Thyroid gland (tissue), 4 donors: ENCODE measurements around the gene ADAMTS14. TPM values are rescaled to one million over a fixed set of nuclear protein-coding genes. Genes with fewer than 3 reads are reported as not detected.

Experiments
- DNase-seq, 2 donors: peaks; one replicate each; pipeline ENCODE4 v3.0.0-alpha.2; 2019
- H3K27ac ChIP-seq, 3 donors: fragments of 200-600 bp; sonication (generic); 1 replicate in 2 of 3; 2 replicates in 1 of 3; pipeline ENCODE4 v1.5.1; 2016 to 2019; ENCODE audit warnings: mild to moderate bottlenecking in 1 of 3, moderate library complexity in 1 of 3
- H3K27me3 ChIP-seq: fragments of 200-600 bp; sonication (generic); one replicate; pipeline ENCODE4 v1.5.1; 2019
- H3K36me3 ChIP-seq, 2 donors: fragments of 200-600 bp; sonication (generic); one replicate each; pipeline ENCODE4 v1.5.1; 2016 to 2019
- H3K4me1 ChIP-seq, 2 donors: fragments of 200-600 bp; sonication (generic); one replicate each; pipeline ENCODE4 v1.5.1; 2017 to 2019
- H3K4me3 ChIP-seq, 3 donors: fragments of 200-600 bp; sonication (generic); replicated peaks in 1 of 3; 1 replicate in 2 of 3; 2 replicates in 1 of 3; pipeline ENCODE4 v1.5.1; 2016; ENCODE audit warnings: mild to moderate bottlenecking in 1 of 3
- H3K9me3 ChIP-seq: fragments of 200-600 bp; sonication (generic); one replicate; pipeline ENCODE4 v1.5.1; 2017
- POLR2A ChIP-seq, 2 donors: fragments of 450-650 bp; IDR thresholded peaks; one replicate each; pipeline ENCODE4 v1.6.1; 2017; ENCODE audit warnings: antibody characterized with exemption in 2 of 2, mild to moderate bottlenecking in 2 of 2, moderate library complexity in 1 of 2
- WGBS, 2 donors: methylation state at CpG; one replicate each; pipeline ENCODE4 v1.1.5; 2017; 5-methylcytosine and 5-hydroxymethylcytosine counted together
- intact Hi-C: fragments of 100-400 bp; cut with DNase I; formaldehyde crosslinking; loops from one replicate; pipeline ENCODE4 v1.15.1; 2023
- total RNA-seq, 4 donors: library from RNA; depleted of rRNA; stranded (reverse); fragments of >200 nt; gene quantifications; one replicate each; pipeline ENCODE4 v1.2.3, GENCODE V29; 2016
- TF ChIP-seq, protein P1 (sequence below), 6 experiments: fragments of 200-600 bp in 3 of 6; fragments of 450-650 bp in 3 of 6; sonication (generic) in 3 of 6; IDR thresholded peaks; one replicate each; pipeline ENCODE4 v1.5.1; 2016 to 2019; ENCODE audit warnings: antibody characterized with exemption in 6 of 6, mild to moderate bottlenecking in 2 of 6, inconsistent platforms in 1 of 6, moderate library complexity in 1 of 6

Gene ADAMTS14, protein sequence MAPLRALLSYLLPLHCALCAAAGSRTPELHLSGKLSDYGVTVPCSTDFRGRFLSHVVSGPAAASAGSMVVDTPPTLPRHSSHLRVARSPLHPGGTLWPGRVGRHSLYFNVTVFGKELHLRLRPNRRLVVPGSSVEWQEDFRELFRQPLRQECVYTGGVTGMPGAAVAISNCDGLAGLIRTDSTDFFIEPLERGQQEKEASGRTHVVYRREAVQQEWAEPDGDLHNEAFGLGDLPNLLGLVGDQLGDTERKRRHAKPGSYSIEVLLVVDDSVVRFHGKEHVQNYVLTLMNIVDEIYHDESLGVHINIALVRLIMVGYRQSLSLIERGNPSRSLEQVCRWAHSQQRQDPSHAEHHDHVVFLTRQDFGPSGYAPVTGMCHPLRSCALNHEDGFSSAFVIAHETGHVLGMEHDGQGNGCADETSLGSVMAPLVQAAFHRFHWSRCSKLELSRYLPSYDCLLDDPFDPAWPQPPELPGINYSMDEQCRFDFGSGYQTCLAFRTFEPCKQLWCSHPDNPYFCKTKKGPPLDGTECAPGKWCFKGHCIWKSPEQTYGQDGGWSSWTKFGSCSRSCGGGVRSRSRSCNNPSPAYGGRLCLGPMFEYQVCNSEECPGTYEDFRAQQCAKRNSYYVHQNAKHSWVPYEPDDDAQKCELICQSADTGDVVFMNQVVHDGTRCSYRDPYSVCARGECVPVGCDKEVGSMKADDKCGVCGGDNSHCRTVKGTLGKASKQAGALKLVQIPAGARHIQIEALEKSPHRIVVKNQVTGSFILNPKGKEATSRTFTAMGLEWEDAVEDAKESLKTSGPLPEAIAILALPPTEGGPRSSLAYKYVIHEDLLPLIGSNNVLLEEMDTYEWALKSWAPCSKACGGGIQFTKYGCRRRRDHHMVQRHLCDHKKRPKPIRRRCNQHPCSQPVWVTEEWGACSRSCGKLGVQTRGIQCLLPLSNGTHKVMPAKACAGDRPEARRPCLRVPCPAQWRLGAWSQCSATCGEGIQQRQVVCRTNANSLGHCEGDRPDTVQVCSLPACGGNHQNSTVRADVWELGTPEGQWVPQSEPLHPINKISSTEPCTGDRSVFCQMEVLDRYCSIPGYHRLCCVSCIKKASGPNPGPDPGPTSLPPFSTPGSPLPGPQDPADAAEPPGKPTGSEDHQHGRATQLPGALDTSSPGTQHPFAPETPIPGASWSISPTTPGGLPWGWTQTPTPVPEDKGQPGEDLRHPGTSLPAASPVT
- total RNA-seq: not detected

DNA sequence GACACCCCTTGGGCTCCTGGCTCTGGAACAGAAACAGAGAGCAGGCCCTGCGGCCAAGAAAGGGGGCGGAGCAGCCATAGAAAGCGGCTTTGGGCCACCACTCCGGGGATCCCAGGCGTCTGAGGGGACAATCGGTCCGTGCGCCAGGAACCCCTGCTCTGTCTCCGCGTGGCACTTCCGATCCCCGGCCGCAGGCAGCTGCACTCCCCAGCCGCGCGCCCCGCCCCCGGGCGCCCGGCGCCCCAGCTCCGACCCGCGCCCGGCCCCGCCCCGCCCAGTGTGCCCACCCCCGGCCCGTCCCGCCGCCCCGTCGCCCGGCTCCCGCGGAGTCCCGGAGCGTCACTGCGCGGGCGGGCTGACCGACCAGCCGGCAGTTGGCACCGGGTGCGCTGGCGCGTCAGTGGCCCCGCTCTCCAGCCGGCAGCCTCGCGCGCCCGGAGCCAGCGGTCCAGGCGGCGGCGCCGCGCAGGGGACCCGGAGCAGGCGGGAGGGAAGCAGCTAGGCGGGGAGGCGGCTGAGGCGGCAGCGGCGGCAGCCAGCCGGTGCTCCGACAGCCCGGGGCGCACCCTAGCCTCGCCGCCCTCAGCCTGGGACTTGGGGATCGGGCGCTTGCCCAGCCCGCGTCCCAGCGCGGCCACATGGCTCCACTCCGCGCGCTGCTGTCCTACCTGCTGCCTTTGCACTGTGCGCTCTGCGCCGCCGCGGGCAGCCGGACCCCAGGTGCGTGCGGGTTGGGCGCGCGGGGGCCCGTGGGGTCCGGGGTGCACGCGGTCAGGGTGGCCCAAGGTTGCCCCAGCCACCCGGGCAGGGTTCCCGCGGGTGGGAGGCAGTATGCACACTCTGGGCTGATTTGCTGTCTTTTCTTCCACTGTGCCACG, at the start of gene ADAMTS14:
Gene ADAMTS14 (plus strand): TSS at position 342 of the 878 bp plus-strand sequence. CDS start 297 bp downstream, at position 639.
- Histone ChIP-seq H3K27me3 (no peaks in the 10 kb centered on the region), H3K4me1 (peaks cover 0 to 5% of the 10 kb centered on the region in 2 donors), H3K9me3 (no peaks in the 10 kb centered on the region), H3K4me3 (peak within 1 kb of the TSS in 1 of 3 donors; percentile 19), H3K27ac (no peak within 1 kb of the TSS), H3K36me3 (no peaks in the 10 kb centered on the region)
- DNase-seq: peak; percentile 39 to 49
- TF ChIP-seq, protein P1, sequence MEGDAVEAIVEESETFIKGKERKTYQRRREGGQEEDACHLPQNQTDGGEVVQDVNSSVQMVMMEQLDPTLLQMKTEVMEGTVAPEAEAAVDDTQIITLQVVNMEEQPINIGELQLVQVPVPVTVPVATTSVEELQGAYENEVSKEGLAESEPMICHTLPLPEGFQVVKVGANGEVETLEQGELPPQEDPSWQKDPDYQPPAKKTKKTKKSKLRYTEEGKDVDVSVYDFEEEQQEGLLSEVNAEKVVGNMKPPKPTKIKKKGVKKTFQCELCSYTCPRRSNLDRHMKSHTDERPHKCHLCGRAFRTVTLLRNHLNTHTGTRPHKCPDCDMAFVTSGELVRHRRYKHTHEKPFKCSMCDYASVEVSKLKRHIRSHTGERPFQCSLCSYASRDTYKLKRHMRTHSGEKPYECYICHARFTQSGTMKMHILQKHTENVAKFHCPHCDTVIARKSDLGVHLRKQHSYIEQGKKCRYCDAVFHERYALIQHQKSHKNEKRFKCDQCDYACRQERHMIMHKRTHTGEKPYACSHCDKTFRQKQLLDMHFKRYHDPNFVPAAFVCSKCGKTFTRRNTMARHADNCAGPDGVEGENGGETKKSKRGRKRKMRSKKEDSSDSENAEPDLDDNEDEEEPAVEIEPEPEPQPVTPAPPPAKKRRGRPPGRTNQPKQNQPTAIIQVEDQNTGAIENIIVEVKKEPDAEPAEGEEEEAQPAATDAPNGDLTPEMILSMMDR (IDR thresholded peaks at IDR 0.05): no peak
- no peak for TF ChIP-seq POLR2A (IDR thresholded peaks at IDR 0.05)
- 9 to 10% methylated on average over 7 to 19 of the region's 100 CpGs for WGBS, 2 donors
- intact Hi-C loops: no loop called here

DNA sequence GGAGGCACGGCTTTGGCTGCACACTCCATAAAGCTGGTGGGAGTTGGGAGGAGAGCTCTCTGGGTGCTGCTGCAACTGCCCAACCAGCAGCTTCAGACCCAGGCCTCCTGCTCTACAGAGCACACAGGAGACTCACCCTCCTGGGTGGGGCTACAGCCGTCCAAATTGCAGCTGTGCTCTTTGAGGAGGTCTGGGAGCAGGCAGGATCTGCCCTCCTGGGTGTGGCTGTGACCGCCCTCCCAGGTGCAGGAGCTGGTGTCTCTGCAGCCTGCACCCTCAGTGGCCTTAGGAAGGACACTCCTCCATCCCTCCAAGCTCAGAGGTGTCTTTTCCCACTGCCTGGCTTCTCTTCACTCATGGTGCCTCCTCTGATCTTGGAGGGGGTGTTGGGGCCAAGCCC, 49.8 kb upstream of the ADAMTS14 start:
- H3K9me3 ChIP-seq: no peaks in the 10 kb centered on the region
- WGBS, 2 donors: 86 to 100% methylated on average over 1 of the region's 3 CpGs
- H3K27me3 ChIP-seq: no peaks in the 10 kb centered on the region
- H3K27ac ChIP-seq: no peak overlapping the region
- intact Hi-C loops: no loop called here
- H3K36me3 ChIP-seq: no peaks in the 10 kb centered on the region
- no peaks in the 10 kb centered on the region for H3K4me1 ChIP-seq
- DNase-seq: no peak
- TF ChIP-seq, protein P1 (IDR thresholded peaks at IDR 0.05): no peak
- no peak for TF ChIP-seq POLR2A (IDR thresholded peaks at IDR 0.05)
- H3K4me3 ChIP-seq: no peak overlapping the region

DNA sequence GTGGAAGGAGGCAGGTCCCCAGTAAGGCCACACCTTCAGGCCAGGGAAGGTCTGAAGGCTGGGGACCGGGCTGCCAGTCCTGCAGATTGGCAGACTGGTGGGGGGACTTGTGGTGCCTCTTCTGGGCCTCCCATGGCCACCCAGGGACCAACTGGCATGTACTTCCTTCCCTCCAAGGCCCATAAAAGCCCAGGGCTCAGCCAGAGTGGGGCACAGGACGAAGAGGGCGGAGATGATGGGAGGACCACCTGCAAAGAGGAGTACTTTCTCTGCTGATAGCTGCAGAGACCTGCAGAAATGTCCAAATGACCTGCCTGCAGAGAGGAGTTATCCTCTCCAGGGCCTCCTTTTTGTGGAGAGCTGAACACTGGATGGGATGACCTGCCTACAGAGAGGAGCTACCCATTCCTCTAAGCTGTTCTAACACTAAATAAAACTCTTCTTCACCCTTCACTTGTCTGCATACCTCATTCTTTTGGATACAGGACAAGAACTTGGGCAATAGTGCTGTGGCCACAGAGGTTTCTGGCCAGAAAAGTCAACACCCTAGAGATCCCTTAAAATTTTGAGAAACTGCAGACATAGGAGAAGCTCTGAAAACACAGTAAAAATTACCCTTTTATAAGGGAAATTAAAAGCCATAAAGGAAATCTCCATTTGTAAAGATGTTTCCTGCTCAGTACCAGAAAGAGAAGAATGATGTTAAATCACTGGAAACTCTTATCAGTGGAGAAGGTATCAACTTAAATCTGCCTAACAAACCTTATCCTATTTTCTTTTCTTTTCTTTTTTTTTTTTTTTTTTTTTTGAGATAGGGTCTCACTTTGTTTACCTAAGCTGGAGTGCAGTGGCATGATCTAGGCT, 49.1 kb upstream of the ADAMTS14 start:
- DNase-seq: no peak
- TF ChIP-seq, protein P1 (IDR thresholded peaks at IDR 0.05): no peak
- no peak for TF ChIP-seq POLR2A (IDR thresholded peaks at IDR 0.05)
- intact Hi-C loops: no loop called here
- Histone ChIP-seq H3K9me3 (no peaks in the 10 kb centered on the region), H3K27me3 (no peaks in the 10 kb centered on the region), H3K36me3 (no peaks in the 10 kb centered on the region), H3K4me1 (no peaks in the 10 kb centered on the region), H3K27ac (no peak overlapping the region), H3K4me3 (no peak overlapping the region)
- 88% methylated on average over 3 of the region's 3 CpGs; no CpG with 5 or more reads in 1 of the 2 donors for WGBS, 2 donors

DNA sequence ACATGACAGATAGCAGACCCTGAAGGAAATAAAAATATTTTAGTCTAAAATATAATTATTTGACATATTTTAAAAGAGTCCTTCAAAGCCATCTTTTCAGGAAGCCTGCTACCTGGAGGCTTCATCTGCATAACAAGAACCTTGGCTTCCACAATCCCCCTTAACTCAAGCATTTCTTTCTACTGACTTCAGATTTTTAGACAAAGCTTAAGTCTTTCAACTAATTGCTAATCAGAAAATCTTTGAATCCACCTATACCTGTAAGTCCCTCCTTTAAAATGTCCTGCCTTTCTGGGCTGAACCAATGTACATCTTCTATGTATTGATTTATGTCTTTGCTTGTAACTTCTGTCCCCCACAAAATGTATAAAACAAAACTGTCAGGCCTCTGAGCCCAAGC, 46.2 kb upstream of the ADAMTS14 start:
- H3K27me3 ChIP-seq: no peaks in the 10 kb centered on the region
- DNase-seq: no peak
- no peak overlapping the region for H3K4me3 ChIP-seq
- no peaks in the 10 kb centered on the region for H3K4me1 ChIP-seq
- no peak for TF ChIP-seq POLR2A (IDR thresholded peaks at IDR 0.05)
- TF ChIP-seq, protein P1 (IDR thresholded peaks at IDR 0.05): no peak
- intact Hi-C loops: no loop called here
- no peak overlapping the region for H3K27ac ChIP-seq
- no peaks in the 10 kb centered on the region for H3K36me3 ChIP-seq
- H3K9me3 ChIP-seq: no peaks in the 10 kb centered on the region
